ENCODE data around the gene FLNB.

FLNB gene

DNA sequence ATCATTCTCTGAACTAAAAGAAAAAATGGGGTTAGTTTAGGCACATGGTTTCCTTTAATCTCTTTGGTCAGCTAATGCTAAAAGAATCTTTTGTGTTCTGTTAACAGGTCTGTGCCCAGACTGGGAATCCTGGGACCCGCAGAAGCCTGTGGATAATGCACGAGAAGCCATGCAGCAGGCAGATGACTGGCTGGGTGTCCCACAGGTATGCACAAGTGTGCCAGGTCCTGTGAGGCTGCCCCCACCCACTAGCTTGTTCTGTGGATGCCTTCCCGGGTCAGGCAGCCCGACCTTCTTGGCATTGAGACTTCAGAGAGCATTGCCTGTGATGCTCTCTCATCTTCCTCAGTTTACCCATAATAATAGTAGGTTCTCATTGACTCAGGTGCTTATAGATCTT is 70.4 kb downstream of the FLNB start:
- Mint-ChIP-seq H3K27me3 (ENCODE audit: low read depth) (no peaks in the 10 kb centered on the region), H3K4me3 (no peak overlapping the region), H3K36me3 (ENCODE audit: low read depth) (peaks cover 49% of the 10 kb centered on the region), H3K27ac (no peak overlapping the region), H3K4me1 (peaks cover 36% of the 10 kb centered on the region), H3K9me3 (no peaks in the 10 kb centered on the region)
- TF ChIP-seq, protein P1, sequence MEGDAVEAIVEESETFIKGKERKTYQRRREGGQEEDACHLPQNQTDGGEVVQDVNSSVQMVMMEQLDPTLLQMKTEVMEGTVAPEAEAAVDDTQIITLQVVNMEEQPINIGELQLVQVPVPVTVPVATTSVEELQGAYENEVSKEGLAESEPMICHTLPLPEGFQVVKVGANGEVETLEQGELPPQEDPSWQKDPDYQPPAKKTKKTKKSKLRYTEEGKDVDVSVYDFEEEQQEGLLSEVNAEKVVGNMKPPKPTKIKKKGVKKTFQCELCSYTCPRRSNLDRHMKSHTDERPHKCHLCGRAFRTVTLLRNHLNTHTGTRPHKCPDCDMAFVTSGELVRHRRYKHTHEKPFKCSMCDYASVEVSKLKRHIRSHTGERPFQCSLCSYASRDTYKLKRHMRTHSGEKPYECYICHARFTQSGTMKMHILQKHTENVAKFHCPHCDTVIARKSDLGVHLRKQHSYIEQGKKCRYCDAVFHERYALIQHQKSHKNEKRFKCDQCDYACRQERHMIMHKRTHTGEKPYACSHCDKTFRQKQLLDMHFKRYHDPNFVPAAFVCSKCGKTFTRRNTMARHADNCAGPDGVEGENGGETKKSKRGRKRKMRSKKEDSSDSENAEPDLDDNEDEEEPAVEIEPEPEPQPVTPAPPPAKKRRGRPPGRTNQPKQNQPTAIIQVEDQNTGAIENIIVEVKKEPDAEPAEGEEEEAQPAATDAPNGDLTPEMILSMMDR (IDR thresholded peaks at IDR 0.05; ENCODE audit: unreplicated experiment in 3 of 3) = no peak

DNA sequence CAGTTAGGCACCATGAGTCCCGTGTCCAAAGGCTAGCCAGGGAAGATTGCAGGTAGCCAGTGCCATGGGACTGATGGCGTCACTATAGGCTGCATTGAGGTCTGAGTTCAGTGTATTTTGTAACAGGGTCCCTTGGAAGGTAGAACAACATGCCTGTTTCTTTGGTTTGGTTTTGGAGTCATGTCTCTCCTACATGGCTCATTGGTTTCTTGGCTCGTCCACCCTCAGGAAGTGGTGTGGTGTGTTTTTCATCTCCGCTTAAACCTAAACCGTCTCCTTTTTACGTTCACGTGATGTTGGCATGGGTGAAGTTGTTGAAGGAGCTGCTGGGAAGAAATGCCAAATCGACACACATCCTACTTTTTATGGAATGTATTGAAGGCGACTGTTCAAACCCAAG is 71.6 kb downstream of the FLNB start:
- Mint-ChIP-seq H3K36me3 (ENCODE audit: low read depth) (peaks cover 54% of the 10 kb centered on the region), H3K27ac (no peak overlapping the region), H3K4me1 (peaks cover 26% of the 10 kb centered on the region), H3K9me3 (no peaks in the 10 kb centered on the region), H3K27me3 (ENCODE audit: low read depth) (no peaks in the 10 kb centered on the region), H3K4me3 (no peak overlapping the region)
- TF ChIP-seq, protein P1 (IDR thresholded peaks at IDR 0.05; ENCODE audit: unreplicated experiment in 3 of 3) = no peak

DNA sequence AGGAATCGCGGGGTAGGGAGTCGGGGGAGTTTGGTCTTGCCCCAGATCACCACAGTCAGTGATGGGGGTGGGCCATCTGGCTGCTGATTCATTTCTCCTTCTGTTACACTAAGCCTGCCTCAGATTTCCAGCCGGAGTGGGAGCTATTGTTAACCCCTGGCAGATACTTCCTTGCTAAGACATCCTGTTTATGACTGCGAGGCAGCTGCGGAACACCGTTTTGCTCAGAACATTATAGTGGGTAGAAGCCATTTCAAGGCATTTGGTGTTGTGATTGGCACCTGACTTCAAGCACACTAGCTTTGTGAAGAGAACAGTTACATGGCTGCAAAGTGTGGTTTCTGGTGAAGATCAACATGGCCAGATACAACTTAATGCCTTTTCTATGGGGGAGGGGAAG is 73.8 kb downstream of the FLNB start:
- H3K9me3 Mint-ChIP-seq = no peaks in the 10 kb centered on the region
- peaks cover 63% of the 10 kb centered on the region for H3K36me3 Mint-ChIP-seq (ENCODE audit: low read depth)
- TF ChIP-seq, protein P1 (IDR thresholded peaks at IDR 0.05; ENCODE audit: unreplicated experiment in 3 of 3) = no peak
- peak overlapping the region; percentile 29 to 70 (median 48) for H3K27ac Mint-ChIP-seq
- no peak overlapping the region for H3K4me3 Mint-ChIP-seq
- no peaks in the 10 kb centered on the region for H3K27me3 Mint-ChIP-seq (ENCODE audit: low read depth)
- H3K4me1 Mint-ChIP-seq = peaks cover 19% of the 10 kb centered on the region

DNA sequence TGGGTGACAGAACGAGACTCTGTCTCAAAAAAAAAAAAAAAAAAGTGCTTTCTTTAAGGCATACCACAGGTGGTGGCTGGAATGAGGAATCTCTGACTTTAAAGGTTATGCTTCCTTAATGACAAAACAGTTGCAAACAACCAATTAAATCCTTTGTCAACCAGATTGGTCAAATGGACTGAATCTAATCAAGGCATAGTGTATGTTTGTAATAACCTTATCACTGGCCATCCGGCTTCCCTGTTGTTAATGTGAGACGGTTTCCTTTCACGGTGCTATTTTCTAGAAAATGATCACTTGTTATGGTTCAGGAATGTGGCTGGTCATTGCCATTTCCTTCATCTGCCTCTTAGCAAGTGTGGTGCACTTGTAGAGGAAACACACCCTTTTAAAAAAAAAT is 75.9 kb downstream of the FLNB start:
- H3K36me3 Mint-ChIP-seq (ENCODE audit: low read depth) = peaks cover 58% of the 10 kb centered on the region
- TF ChIP-seq, protein P1 (IDR thresholded peaks at IDR 0.05; ENCODE audit: unreplicated experiment in 3 of 3) = no peak

DNA sequence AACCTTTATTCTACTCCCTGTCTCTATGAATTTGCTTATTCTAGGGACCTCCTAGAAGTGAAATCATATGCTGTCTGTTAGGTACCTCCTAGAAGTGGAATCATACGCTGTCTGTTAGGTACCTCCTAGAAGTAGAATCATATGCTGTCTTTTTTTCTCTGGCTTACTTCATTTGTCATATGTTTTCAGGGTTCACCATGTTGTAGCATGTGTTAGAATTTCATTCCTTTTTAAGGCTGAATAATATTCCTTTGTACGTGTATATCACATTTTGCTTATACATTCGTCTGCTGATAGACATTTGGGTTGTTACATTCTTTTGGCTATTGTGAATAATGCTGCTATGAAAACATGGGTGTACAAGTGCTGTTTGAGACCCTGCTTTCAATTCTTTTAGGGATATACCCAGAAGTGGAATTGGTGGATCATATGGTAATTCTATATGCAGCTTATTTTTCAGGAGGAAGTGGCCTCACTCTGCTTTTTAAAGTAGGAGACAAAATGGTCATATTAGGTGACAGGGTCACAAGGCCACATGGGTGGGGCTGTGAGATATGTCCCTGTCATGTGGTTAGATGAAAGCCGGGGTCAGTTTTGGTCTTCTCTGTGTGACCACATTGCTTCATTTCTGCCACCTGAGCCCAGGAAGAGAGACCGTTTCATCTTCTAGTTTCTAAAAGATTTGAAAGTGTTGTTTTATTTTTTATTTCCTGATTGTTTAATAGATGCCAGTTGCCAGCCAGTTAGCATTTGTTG is 76.7 kb downstream of the FLNB start:
- no peaks in the 10 kb centered on the region for H3K27me3 Mint-ChIP-seq (ENCODE audit: low read depth)
- no peak overlapping the region for H3K27ac Mint-ChIP-seq
- peaks cover 51% of the 10 kb centered on the region for H3K36me3 Mint-ChIP-seq (ENCODE audit: low read depth)
- no peaks in the 10 kb centered on the region for H3K9me3 Mint-ChIP-seq
- H3K4me1 Mint-ChIP-seq = peaks cover 13% of the 10 kb centered on the region
- H3K4me3 Mint-ChIP-seq = no peak overlapping the region
- TF ChIP-seq, protein P1 (IDR thresholded peaks at IDR 0.05; ENCODE audit: unreplicated experiment in 3 of 3) = no peak

More for the DNA sequence above, 75.9 kb downstream of the FLNB start:
- Mint-ChIP-seq H3K9me3 (no peaks in the 10 kb centered on the region), H3K27ac (no peak overlapping the region), H3K4me1 (peaks cover 19% of the 10 kb centered on the region), H3K27me3 (ENCODE audit: low read depth) (no peaks in the 10 kb centered on the region), H3K4me3 (no peak overlapping the region)

DNA sequence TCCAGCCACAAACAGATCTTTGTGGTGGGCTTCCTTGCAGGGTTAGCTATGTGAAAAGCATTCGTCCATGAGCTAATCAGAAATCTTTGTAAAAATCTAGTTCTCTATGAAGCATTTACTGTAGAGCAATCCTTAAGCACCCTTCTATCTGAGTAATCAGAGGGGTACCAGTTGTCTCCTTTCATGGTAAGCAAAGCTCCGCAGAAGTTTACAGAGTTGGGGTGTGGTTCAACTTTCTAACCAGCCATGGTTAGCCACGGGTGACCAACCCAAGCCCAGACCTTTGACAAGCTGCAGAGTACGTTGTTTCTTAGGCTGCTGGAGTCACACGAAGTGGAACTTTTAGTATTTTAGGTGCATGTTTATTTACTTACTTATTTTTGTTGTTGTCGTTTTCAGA is 77.4 kb downstream of the FLNB start:
- TF ChIP-seq, protein P1 (IDR thresholded peaks at IDR 0.05; ENCODE audit: unreplicated experiment in 3 of 3) = no peak
- Mint-ChIP-seq H3K9me3 (no peaks in the 10 kb centered on the region), H3K4me1 (peaks cover 13% of the 10 kb centered on the region), H3K27ac (no peak overlapping the region), H3K36me3 (ENCODE audit: low read depth) (peaks cover 54% of the 10 kb centered on the region), H3K27me3 (ENCODE audit: low read depth) (no peaks in the 10 kb centered on the region), H3K4me3 (no peak overlapping the region)
